Measurements from ENCODE around the gene PDE9A.

GRCh38 chr21:42682661-42683210, 29.3 kb downstream of the PDE9A start:
- TF ChIP-seq CEBPB (IDR thresholded peaks at IDR 0.05) (no peak), CHD2 (IDR thresholded peaks at IDR 0.05; ENCODE audit: low read length, partially characterized antibody) (no peak), CTCF (IDR thresholded peaks at IDR 0.05) (no peak), ESRRA (IDR thresholded peaks at IDR 0.05; ENCODE audit: borderline replicate concordance, low read length) (no peak), JUNB (IDR thresholded peaks at IDR 0.05) (no peak), POLR2A (IDR thresholded peaks at IDR 0.05; ENCODE audit: low read length) (no peak), RNF2 (IDR thresholded peaks at IDR 0.05; ENCODE audit: borderline replicate concordance, low read depth) (no peak), SREBF2 (IDR thresholded peaks at IDR 0.05) (no peak), MAFK (IDR thresholded peaks at IDR 0.05; ENCODE audit: partially characterized antibody) (no peak), KDM1A (IDR thresholded peaks at IDR 0.05; ENCODE audit: low read depth) (no peak), RFX5 (IDR thresholded peaks at IDR 0.05) (no peak)

All from A549 (cell line).